MCF 10A (cell line): Measurements from ENCODE around the gene PNPLA7. TPM values are rescaled to one million over a fixed set of nuclear protein-coding genes. Genes with fewer than 3 reads are reported as not detected.

Experiments
- BruUV-seq: library from RNA; stranded (reverse); fragments of 400-500 nt; replicated peaks from 2 replicates; lab custom pipeline; 2021; lab: Mats Ljungman, UMichigan
- CTCF ChIA-PET: fragments of 300-600 bp; sonication (Branson Sonifier 250); formaldehyde crosslinking; extraction: SDS; loops from one replicate; lab custom pipeline; 2021; ENCODE audit warnings: antibody characterized with exemption, inconsistent platforms; lab: Yijun Ruan, JAX
- POLR2A ChIA-PET: fragments of 300-600, 350-650 bp; sonication (Branson Sonifier 250); formaldehyde crosslinking; extraction: SDS; loops from one replicate; lab custom pipeline; 2020; ENCODE audit warnings: antibody characterized with exemption, inconsistent platforms; lab: Yijun Ruan, JAX
- DNase-seq: peaks from one replicate; pipeline ENCODE4 v3.0.0-alpha.2; 2018; ENCODE audit not compliant: unreplicated experiment
- H3K27ac Mint-ChIP-seq: one replicate; pipeline ENCODE4 v1.8.0; 2022; ENCODE audit warnings: mild to moderate bottlenecking, low read depth, mixed read lengths; ENCODE audit not compliant: unreplicated experiment
- H3K27me3 Mint-ChIP-seq: one replicate; pipeline ENCODE4 v1.8.0; 2022; ENCODE audit warnings: mixed read lengths; ENCODE audit not compliant: insufficient read depth, unreplicated experiment
- H3K36me3 Mint-ChIP-seq: one replicate; pipeline ENCODE4 v1.8.0; 2022; ENCODE audit warnings: mild to moderate bottlenecking, moderate library complexity, mixed read lengths; ENCODE audit not compliant: insufficient read depth, unreplicated experiment
- H3K4me1 Mint-ChIP-seq: one replicate; pipeline ENCODE4 v1.8.0; 2022; ENCODE audit warnings: mixed read lengths; ENCODE audit not compliant: insufficient read depth, unreplicated experiment
- H3K4me3 Mint-ChIP-seq: one replicate; pipeline ENCODE4 v1.8.0; 2022; ENCODE audit warnings: mild to moderate bottlenecking, moderate library complexity, mixed read lengths; ENCODE audit not compliant: unreplicated experiment
- H3K9me3 Mint-ChIP-seq: one replicate; pipeline ENCODE4 v1.8.0; 2022; ENCODE audit warnings: mixed read lengths; ENCODE audit not compliant: unreplicated experiment
- CTCF ChIP-seq: fragments of 200-600 bp; IDR thresholded peaks from one replicate; pipeline ENCODE4 v1.8.0; 2022; ENCODE audit warnings: antibody characterized with exemption, mild to moderate bottlenecking; ENCODE audit not compliant: unreplicated experiment
- intact Hi-C: fragments of 100-400 bp; cut with micrococcal nuclease; formaldehyde crosslinking; loops from 2 replicates; pipeline ENCODE4 v1.14.1; 2022
- total RNA-seq: library from RNA; stranded (reverse); gene quantifications from 2 replicates; pipeline ENCODE4 v1.2.3, GENCODE V29; 2022

Gene PNPLA7
- total RNA-seq, 1 experiment from 2014 or later, result 0.86 TPM

GRCh38 chr9:137496601-137497375, 53.4 kb downstream of the PNPLA7 start:
- intact Hi-C loops, result no loop called here
- no peak overlapping the region for H3K27ac Mint-ChIP-seq
- no peaks in the 10 kb centered on the region for H3K9me3 Mint-ChIP-seq
- no peak overlapping the region for H3K4me3 Mint-ChIP-seq
- no peak for TF ChIP-seq CTCF
- peaks cover 9% of the 10 kb centered on the region for H3K4me1 Mint-ChIP-seq
- peaks cover 4% of the 10 kb centered on the region for H3K36me3 Mint-ChIP-seq
- POLR2A ChIA-PET, result interaction anchor here (1.5 kb wide), 1 partner anchor 54 kb away, joined by 3 read pairs; no protein-coding TSS in a partner anchor
- no TSS peak for BruUV-seq
- peaks cover 6% of the 10 kb centered on the region for H3K27me3 Mint-ChIP-seq
- no peak for DNase-seq
- CTCF ChIA-PET, result no interaction called here

GRCh38 chr9:137494550-137495351, 55.5 kb downstream of the PNPLA7 start:
- ChIA-PET POLR2A (no interaction called here), CTCF (interaction anchor here (0.8 kb wide), 1 partner anchor 22 kb away, joined by 3 read pairs; no protein-coding TSS in a partner anchor)
- Mint-ChIP-seq H3K27ac (no peak overlapping the region), H3K27me3 (no peaks in the 10 kb centered on the region), H3K9me3 (no peaks in the 10 kb centered on the region), H3K4me3 (no peak overlapping the region), H3K36me3 (no peaks in the 10 kb centered on the region), H3K4me1 (peaks cover 9% of the 10 kb centered on the region)
- no TSS peak for BruUV-seq
- no peak for TF ChIP-seq CTCF
- intact Hi-C loops, result no loop called here
- no peak for DNase-seq

GRCh38 chr9:137494104-137494544, 56.1 kb downstream of the PNPLA7 start:
- Mint-ChIP-seq H3K9me3 (no peaks in the 10 kb centered on the region), H3K27me3 (no peaks in the 10 kb centered on the region), H3K36me3 (no peaks in the 10 kb centered on the region), H3K4me1 (peaks cover 9% of the 10 kb centered on the region), H3K4me3 (no peak overlapping the region), H3K27ac (no peak overlapping the region)
- no TSS peak for BruUV-seq
- POLR2A ChIA-PET, result no interaction called here
- CTCF ChIA-PET, result interaction anchor here (0.8 kb wide), 1 partner anchor 22 kb away, joined by 3 read pairs; no protein-coding TSS in a partner anchor
- intact Hi-C loops, result no loop called here
- no peak for DNase-seq
- TF ChIP-seq CTCF, result no peak
